Fibroblast of skin of abdomen (primary cell): ENCODE measurements around the gene RGS14.
A peak's percentile ranks its signal among the peaks of the same experiment; 100 is the strongest.

Source experiments
- DNase-seq: peaks from one replicate; pipeline ENCODE4 v3.0.0-alpha.2; 2013

The RGS14 gene

DNA sequence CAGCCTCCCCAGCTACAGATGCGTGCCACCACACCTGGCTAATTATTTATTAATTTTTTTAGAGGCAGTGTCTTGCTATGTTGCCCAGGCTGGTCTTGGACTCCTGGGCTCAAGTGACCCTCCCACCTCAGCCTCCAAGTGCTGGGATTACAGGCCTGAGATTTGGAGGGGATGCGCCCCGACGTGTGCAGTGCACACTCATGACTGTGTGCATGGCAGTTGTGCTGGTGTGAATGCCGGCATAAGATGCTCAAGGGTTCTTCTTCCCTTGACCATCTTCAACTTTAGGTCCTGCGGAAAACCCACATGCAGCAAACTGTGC, 23.0 kb downstream of the RGS14 start:
- DNase-seq, result no peak

DNA sequence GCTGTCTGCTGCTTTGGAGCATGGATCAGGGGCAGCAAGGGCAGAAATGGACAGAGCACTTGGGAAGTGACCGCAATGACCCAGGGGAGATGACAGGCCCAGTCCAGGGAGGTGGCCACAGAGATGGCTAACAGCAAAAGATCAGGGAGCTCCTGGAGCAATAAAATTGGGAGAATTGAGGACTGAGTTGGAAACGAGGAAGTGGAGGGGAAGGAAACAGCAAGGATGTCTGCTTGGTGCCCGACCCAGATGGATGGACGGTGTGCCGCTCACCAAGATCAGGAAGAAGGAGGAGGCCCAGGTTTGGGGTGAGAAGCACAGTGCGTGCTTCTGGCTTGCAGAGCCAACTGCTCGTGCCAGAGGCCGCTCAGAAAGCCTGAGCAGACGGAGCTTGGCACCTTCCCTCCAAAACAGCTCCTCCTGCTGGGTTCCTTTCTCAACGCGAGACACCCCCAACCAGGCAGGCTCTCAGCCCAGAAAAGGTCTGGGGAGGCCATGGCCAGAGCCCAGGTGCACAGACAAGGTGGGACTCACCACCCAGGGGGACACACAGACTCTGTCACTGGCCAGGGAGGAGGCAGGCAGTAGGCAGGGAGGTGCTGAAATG, 24.8 kb downstream of the RGS14 start:
- no peak for DNase-seq

DNA sequence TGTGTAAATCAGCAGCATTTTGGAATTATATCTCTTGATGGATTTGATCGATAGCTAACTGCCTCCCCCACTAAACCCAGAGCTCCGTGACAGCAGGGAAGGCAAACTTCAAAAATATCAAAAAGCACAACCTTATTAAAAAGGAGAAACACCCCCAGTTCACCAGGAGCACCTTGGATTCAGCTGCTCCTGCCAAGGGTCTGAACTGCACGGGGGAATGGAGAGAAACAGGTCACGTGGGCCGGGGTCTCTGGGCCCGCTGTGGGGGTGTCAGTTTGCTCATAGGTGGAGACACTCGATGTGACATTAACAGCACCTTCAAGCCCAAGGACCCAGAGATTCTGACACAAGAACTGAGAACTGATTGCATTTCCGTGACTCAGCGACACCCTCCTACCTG, 25.5 kb downstream of the RGS14 start:
- no peak for DNase-seq

DNA sequence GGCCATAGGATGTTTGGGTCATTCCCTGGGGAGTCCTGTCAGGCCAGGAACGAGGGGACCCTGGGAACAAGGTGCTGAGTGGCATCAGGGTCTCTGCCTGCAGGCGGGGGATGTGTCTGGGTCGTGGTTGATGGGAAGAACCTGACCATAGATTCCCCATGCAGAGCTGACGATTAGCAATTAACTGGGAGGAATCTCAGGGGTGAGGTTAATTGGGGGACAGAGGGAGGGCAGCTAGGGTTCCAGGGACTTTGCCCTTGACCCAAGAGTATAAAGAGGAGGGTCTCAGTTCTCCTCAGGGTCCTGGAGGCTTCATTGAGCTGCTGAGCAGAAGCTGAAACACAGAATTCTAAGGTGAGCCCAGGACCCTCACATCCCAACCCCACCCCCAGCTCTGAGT, 26.4 kb downstream of the RGS14 start, which contains the start of gene SLC34A1:
Gene SLC34A1 (plus strand): TSS at position 301 of the 400 bp plus-strand sequence. CDS start 1,308 bp downstream, outside the sequence.
- no peak for DNase-seq

DNA sequence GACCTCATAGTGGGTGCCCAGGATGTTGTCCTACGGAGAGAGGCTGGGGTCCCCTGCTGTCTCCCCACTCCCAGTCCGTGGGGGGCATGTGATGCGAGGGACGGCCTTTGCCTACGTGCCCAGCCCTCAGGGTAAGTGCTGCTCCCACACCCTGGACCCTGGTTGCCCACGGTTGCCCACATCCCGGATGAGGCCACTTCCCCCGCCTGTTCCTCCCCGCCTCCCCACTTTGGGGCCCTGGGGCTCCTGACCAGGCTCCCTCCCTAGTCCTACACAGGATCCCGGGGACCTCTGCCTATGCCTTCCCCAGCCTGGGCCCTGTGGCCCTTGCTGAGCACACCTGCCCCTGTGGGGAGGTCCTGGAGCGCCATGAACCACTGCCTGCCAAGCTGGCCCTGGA, 28.0 kb downstream of the RGS14 start:
- no peak for DNase-seq

DNA sequence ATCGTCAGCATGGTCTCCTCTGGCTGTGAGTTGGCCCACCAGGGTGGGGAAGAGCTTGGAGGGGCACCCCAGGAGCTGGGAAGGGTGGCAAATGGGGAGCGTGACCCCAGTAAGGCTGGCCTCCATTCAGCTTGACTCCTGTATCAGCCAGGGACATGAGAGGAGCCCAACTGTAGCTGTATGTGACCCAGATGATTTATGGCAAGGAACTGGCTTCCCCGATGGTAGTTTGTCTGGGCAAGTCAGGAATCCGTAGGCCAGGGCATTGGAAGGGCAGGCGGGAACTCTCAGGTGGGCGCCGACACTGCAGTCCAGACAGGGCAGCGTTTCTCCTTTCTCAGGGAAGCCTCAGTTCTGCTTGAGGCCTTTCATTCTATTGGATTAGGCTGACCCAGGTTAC, 28.8 kb downstream of the RGS14 start:
- no peak for DNase-seq

DNA sequence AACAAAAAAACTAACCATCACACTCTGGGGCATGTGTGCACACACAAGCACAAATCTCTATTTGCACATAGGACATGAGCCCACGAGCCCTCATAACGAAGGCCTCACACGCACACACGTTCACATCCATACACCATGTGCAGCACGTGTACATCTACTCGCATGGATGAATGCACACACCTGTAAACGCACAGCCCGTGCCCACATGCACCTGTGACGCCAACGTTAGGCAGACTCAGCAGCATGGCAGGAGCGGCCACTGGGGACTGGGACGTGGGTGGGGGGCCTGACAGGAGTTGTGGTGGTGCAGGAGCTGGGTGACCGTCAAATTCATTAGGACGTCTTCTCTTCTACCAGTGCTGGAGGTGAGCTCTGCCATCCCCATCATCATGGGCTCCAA, 29.7 kb downstream of the RGS14 start:
- no peak for DNase-seq

DNA sequence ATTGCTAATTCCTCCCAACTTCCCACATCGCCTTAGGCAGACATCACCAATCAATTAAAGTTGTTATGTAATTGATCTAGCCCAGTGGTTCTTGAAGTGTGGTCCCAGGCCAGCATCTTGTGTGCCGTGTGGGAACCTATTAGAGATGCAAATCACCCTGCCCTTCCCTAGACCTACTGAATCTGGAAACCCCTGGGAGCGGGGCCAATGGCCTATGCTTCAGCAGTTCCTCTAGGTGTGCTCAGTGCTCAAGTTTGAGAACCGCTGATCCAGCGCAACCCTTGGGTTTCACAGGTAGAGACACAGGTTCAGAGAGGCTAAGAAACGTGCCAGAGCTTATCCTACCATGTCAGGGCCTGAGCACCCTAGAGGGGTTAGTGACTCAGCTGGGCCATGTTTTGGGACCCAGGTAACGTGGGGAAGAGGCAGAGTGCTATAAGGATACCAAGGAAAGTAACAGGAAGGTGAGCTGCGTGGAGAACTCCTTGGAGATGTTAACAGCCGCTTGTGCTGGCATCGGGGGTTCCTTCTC, 30.9 kb downstream of the RGS14 start:
- DNase-seq, result no peak

DNA sequence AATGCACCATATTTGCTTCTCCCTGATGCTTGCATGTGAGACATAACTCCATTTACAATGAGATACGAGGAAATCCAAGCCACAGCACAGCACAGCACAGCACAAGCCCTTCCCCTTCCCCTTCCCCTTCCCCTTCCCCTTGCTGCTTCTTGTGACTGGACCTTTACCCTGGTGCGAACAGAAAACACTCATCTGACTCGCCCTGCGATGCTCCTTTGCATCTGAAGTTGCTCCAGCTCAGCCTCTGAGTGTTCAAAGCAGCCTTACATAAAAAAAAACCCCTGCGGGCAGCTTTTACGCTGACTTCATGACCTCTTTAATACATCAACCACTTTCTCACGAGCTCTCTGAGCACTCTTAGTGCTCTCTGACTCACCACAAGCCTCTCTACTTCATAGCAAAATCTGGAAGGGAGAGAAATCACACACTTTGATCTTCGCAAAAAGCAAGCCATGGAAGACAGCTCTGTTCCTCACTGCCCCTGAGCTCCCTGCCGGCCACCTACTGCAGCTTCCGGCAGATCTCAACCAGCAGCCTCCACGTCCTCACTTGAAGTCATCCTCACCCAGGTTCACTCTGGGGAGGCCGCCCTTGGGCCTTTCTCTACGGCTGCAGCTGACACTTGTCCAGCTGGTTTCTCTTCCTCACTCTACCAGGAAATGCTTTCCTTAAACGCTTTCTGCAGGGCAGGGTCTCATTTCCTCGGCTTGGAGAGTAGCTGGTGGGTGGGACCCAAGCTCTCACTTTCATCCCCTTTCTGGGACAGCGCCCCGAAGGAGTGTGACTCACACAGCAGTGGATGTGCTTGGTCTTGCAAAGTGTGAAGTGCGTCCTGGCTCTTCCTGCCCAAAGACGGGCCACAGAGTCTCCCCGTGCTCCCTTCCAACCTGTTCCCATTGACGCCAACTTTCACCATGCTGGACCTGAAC, 31.8 kb downstream of the RGS14 start:
- peak; percentile 75 for DNase-seq

DNA sequence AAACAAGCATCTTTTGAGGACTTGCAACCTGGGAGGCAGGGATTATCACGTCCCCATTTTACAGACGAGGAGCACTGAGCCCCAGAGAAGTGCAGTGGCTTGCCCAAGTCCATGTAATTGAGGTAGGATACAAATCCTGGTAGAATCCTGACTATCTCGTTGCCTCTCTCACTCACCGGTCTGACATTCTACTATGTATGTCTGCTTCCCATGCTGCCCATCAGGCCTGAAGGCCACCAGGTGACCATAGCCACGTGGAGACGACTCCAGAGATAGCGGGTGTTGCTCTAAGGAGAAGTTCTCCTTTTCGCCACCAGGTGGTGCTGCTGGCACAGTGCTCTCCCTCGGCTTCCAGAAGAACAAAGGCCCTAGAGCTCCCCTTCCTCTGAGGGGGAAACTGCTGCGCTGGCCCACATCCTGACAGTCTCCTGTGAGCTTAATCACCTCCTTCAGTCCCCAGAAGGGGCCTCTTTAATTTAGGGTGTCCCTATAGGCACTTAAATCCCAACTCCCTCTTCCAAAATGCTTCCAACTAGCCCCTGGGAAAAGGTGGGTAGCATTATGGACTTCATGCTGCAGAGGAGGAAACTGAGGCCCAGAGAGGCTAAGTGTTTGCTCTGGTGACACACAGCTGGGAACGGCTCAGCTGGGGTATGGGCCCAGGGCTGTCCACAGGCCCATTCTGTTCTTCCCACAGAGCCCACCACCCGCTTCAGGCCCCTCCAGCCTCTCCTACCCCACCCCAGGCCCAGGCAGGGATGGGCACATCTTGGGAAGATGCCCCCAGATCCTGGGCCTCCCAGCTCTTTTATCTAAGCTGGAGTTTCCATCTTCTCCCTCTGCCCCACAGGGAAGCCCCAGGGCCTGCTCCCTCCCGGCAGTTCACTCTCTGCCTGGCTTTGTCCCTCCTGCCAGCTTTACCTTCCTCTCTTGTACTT, 32.9 kb downstream of the RGS14 start:
- peak; percentile 83 for DNase-seq

DNA sequence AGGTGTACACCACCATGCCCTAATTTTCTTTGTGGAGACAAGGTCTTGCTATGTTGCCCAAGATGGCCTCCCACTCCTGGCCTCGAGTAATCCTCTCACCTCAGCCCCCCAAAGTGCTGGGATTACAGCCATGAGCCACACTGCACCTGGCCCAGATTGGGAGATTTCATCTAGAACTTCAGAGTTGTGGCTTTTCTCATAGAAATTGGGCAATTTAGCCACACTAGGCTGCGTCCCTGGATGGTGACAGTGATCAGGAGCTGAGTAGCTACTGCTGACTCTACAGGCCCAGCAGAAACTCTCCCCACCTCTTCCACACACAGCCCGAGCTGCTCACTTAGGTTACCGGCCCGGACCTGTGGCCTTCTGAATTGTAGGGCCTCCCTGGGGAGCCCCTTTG, 35.0 kb downstream of the RGS14 start:
- DNase-seq, result no peak

DNA sequence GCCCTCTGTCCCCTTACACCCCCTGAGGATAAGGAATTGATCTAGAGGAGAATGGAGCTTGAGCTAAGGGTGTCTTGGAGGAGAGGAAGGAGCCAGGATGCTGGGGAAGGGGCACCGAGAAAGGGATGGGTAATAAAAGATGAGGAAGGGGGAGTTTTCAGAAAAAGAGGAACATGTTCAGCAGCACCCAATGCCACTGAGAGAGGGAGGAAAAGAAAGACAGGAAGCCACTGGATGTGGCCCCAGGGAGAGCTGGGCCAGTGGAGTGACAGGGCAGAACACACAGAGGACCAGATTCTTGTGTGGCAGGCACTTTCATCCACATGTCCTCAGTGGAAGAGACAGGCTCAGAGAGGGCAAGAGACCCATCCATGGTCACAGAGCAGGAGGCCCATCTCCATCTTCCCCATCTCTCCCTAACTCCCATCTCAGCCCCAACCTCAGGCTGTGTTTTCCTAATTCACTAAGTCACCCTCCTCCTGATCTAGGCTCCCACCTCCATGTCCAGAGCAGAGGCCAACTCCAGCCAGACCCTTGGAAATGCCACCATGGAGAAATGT, 35.6 kb downstream of the RGS14 start:
- no peak for DNase-seq

DNA sequence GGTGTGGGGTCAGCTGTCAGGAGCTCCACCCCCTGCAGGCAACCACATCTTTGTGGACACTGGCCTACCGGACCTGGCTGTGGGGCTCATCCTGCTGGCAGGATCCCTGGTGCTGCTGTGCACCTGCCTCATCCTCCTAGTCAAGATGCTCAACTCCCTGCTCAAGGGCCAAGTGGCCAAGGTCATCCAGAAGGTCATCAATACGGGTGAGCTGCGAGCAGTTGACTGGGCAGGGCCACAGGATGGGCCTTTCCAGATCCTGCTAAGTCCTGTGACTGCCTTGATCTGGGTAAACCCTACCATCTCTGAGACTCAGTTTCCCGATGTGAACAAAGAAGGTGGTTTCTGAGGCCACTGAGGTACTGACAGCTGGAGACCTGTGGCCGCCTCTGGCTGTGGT, 36.3 kb downstream of the RGS14 start:
- DNase-seq, result no peak

DNA sequence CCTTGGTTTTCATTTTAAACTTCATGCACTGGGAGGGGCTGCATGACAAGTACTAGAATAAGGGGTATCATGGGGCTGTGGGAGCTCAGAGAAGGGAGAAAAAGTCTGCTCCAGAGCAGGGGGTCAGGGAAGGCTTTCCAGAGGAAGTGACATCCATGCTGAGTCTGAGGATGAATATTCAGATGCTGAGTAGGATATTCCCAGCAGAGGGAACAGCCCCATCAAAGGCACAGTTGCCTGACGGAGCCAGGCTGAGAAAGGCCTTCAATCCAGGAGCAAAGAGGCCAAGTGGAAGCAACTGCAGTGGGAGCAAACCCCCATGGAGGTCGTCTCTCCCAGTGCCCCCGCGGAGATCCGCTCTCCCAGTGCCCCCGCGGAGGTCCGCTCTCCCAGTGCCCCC, 38.4 kb downstream of the RGS14 start:
- no peak for DNase-seq

DNA sequence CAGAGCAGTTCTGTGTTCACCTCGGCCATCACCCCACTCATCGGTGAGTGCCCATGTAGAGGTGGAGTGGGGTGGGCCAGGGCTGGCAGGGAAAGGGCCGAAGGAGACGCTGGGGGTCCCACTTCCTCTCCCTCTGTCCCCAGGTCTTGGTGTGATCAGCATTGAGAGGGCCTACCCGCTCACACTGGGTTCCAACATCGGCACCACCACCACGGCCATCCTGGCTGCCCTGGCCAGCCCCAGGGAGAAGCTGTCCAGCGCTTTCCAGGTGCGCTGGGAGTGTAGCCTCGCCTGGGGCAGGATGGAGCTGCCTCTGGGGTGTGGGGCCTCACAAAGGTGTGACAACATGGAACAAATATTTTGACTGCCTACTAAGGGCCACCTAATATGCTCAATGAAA, 39.1 kb downstream of the RGS14 start:
- DNase-seq, result no peak

DNA sequence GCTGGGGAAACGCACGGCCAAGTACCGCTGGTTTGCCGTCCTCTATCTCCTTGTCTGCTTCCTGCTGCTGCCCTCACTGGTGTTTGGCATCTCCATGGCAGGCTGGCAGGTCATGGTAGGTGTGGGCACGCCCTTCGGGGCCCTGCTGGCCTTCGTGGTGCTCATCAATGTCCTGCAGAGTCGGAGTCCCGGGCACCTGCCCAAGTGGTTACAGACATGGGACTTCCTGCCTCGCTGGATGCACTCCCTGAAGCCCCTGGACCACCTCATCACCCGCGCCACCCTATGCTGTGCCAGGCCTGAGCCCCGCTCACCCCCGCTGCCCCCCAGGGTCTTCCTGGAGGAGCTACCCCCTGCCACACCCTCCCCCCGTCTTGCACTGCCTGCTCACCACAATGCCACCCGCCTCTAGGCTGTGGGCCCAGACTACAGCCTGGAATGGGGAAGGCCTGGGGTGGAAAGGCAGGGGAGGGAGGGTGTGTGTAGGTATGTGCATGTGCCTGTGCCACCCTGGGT, 40.2 kb downstream of the RGS14 start:
- no peak for DNase-seq

DNA sequence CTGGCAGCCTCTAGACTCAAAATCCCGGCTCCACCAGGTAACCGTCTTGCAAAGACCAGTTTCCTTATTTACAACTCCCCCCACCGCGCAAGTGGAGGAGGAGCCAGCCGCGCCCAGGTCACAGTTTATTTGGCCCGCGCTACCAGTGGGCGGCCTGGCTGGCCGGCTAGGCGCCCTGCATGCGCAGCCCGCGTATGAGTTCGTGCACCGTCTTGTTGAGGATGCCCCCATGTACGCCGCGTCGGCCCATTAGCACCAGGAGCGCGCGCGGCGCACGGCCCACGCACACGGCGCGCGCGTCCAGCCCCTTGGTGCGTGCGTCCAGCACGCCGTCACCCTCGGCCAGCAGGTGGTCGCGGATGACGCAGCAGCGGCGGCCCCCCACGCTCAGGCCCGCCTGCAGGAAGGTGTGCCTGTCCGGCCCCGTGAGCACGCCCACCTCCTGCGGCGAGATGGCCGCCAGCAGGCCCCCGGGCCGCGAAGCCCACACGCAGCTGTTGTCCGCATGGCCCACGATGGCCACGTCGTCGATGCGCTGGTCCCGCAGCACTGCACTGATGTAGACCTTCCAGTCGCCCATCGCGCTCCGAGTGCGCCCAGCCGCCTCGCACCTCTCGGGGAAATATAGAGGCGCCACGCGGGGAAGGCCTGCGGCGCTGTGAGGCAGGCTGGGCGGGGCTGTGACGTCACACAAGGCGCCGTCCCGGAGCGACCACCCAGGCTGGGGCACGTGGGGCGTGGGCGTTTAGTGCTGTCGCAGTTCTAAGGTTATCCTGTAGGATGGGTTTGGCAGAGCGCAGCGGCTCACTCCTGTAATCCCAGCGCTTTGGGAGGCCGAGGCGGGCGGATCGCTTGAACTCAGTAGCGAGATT, 42.5 kb downstream of the RGS14 start, which contains the start of gene PFN3:
Gene PFN3 (minus strand): TSS at position 665 of the 872 bp plus-strand sequence. CDS start 85 bp downstream, at position 580.
- peak; percentile 42 for DNase-seq

DNA sequence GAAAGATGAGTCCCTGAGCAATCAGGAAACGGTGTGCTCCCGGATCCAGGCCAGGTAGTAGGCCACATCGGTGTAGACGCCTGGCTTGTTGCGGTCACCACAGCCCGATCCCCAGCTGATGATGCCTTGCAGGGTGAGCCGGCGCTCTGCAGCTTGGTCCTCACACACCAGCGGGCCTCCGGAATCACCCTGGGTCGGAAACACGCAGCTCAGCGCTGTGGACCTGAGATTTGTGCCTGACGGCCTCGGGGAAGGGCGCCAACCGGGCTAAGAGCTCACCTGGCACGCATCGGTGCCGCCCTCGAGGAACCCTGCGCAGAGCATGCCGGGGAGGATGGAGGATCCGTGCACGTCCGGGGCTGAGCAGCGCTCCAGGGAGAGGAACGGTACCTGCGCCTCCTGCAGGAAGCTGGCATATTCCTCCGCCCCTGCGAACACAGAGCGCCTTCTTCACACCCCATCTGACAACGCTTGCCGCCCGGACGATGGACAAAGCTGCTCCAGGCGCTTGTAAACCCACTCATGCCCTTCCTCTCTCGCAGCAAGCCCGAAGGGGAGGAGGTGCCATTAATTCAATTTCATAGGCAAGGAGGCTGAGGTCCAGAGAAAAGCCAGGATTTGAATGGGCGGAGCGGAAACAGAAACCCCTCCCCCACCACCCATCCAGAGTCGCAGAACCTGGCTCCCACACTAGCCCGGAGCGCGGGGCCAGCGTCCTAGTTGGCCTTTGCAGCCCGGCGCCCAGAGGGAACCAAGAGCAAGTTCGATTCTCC, 44.7 kb downstream of the RGS14 start:
- DNase-seq, result peak; percentile 42

DNA sequence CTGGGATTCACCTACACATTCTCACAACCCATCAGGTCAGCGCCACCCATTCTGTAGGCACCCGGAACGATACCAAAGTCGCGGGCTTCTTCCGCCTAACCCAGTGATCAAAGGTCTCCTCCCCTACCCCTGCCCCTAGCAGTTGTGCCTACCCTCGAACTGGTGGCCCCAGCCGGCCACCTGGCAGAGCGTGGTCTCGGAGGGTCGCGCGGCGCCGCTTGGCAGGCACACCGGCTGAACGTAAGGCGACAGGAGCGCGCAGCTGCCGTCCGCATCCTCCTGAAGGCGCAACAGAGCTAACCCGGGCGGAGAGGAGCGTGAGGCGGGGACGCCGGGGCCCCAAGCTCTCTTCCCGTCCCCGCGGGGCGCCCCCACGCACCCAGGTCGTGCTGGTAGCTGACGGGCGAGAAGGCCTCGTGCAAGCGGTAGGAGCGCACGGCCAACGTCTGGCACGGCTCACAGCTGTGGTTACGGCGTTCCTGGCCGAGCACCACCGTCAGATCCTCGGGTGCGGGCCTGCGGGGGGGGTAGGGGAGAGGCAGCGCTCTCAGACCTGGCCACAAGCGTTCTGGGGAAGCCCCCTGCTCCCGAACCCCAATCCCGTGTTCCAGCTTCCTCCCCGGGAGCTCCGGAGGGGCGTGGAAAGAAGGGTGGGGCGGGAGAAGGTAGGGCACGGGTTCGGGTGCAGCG, 45.5 kb downstream of the RGS14 start:
- no peak for DNase-seq
